GM12878 (cell line): ENCODE measurements around the gene FARS2. TPM values are rescaled to one million over a fixed set of nuclear protein-coding genes. Genes with fewer than 3 reads are reported as not detected.

Experiments used
- ATAC-seq: fragments of 200-7000 bp; cut with Tn5 transposase; 3 replicates; pipeline ENCODE4 v1.9.1; 2020; ENCODE audit warnings: mild to moderate bottlenecking, moderate library complexity
- BruUV-seq: library from RNA; stranded (reverse); fragments of 400-500 nt; replicated peaks from 2 replicates; lab custom pipeline; 2021; lab: Mats Ljungman, UMichigan
- CTCF ChIA-PET: fragments of 300-600 bp; sonication (Branson Sonifier 250); formaldehyde crosslinking; extraction: SDS; loops from one replicate; lab custom pipeline; 2021; ENCODE audit warnings: inconsistent platforms; lab: Yijun Ruan, JAX
- POLR2A ChIA-PET: fragments of 350-600 bp; formaldehyde crosslinking; extraction: SDS; loops from one replicate; lab custom pipeline; 2021; ENCODE audit warnings: inconsistent platforms; lab: Charles Lee
- RAD21 ChIA-PET: fragments of 300-600 bp; sonication (Branson Sonifier 250); formaldehyde crosslinking; loops from one replicate; lab custom pipeline; 2023; ENCODE audit warnings: antibody characterized with exemption; ENCODE audit not compliant: unreplicated experiment; lab: Charles Lee
- SMC1A ChIA-PET: fragments of 300-600 bp; sonication (Branson Sonifier 250); formaldehyde crosslinking; loops from one replicate; lab custom pipeline; 2023; ENCODE audit not compliant: unreplicated experiment, uncharacterized antibody; lab: Charles Lee
- DNase-seq: peaks from one replicate; pipeline ENCODE4 v3.0.0-alpha.2; 2011; ENCODE audit warnings: low read depth, low spot score
- FAIRE-seq: peaks from 3 replicates; lab custom pipeline; 2011; peaks lifted over from hg19 to GRCh38; lab: Jason Lieb, UNC
- H2AFZ ChIP-seq: 2 replicates; pipeline ENCODE4 v1.6.0; 2011; ENCODE audit warnings: low read depth, low read length, control low read depth; ENCODE audit not compliant: control insufficient read depth
- H3K27ac ChIP-seq: 2 replicates; pipeline ENCODE4 v1.5.1; 2011; ENCODE audit warnings: control low read depth; ENCODE audit not compliant: control insufficient read depth, insufficient read depth
- H3K27me3 ChIP-seq, 2 experiments: replicated peaks in 1 of 2; 2 replicates each; pipeline versions ENCODE4 v1.6.0 to v1.6.1; 2011; ENCODE audit warnings: low read length in 1 of 2; ENCODE audit not compliant: control insufficient read depth in 2 of 2, insufficient read depth in 2 of 2
- H3K36me3 ChIP-seq, 2 experiments: 2 replicates each; pipeline ENCODE4 v1.5.1; 2011; ENCODE audit warnings: low read length in 1 of 2; ENCODE audit not compliant: control insufficient read depth in 2 of 2, insufficient read depth in 2 of 2
- H3K4me1 ChIP-seq: 2 replicates; pipeline ENCODE4 v1.6.1; 2011; ENCODE audit warnings: mild to moderate bottlenecking, low read length, moderate library complexity, mixed read lengths; ENCODE audit not compliant: control insufficient read depth, insufficient read depth
- H3K4me2 ChIP-seq: 2 replicates; pipeline ENCODE4 v1.6.0; 2011; ENCODE audit warnings: control low read depth; ENCODE audit not compliant: control insufficient read depth, insufficient read depth
- H3K4me3 ChIP-seq: fragments of 200-600 bp; sonication (generic); 2 replicates; pipeline ENCODE4 v1.5.1; 2016
- H3K79me2 ChIP-seq: 2 replicates; pipeline ENCODE4 v1.6.0; 2011; ENCODE audit warnings: low read length; ENCODE audit not compliant: control insufficient read depth, insufficient read depth
- H3K9ac ChIP-seq: 2 replicates; pipeline ENCODE4 v1.8.0; 2011; ENCODE audit warnings: low read length, control low read depth, mixed read lengths; ENCODE audit not compliant: control insufficient read depth, insufficient read depth
- H3K9me3 ChIP-seq: replicated peaks from 3 replicates; pipeline ENCODE4 v1.5.1; 2011; ENCODE audit warnings: mild to moderate bottlenecking, low read length; ENCODE audit not compliant: control insufficient read depth, insufficient read depth
- H4K20me1 ChIP-seq: 2 replicates; pipeline ENCODE4 v1.6.0; 2011; ENCODE audit not compliant: control insufficient read depth, insufficient read depth
- KLF5 ChIP-seq: fragments of 450-650 bp; IDR thresholded peaks from 2 replicates; pipeline ENCODE4 v1.6.1; 2014; ENCODE audit warnings: mild to moderate bottlenecking; ENCODE audit not compliant: partially characterized antibody
- MEF2A ChIP-seq: IDR thresholded peaks from 2 replicates; pipeline ENCODE4 v1.6.1; 2011; ENCODE audit warnings: low read depth, mild to moderate bottlenecking, low read length, moderate library complexity; ENCODE audit not compliant: insufficient read depth
- NFYA ChIP-seq: IDR thresholded peaks from 2 replicates; pipeline ENCODE4 v1.6.1; 2011; ENCODE audit warnings: low read depth, mild to moderate bottlenecking, low read length, improper control_type of control experiment, borderline replicate concordance
- NRF1 ChIP-seq: conservative IDR thresholded peaks from 2 replicates; pipeline ENCODE4 v1.6.1; 2011; ENCODE audit warnings: mild to moderate bottlenecking, low read depth, low read length, improper control_type of control experiment
- PRDM15 ChIP-seq: fragments of 450-650 bp; formaldehyde crosslinking; IDR thresholded peaks from 2 replicates; pipeline ENCODE4 v1.4.0; 2020; ENCODE audit warnings: mild to moderate bottlenecking, moderate library complexity
- STAT3 ChIP-seq: IDR thresholded peaks from 2 replicates; pipeline ENCODE4 v1.6.1; 2011; ENCODE audit warnings: low read depth, low read length, improper control_type of control experiment
- ZBTB33 ChIP-seq: fragments of 450-650 bp; IDR thresholded peaks from 2 replicates; pipeline ENCODE4 v1.6.1; 2017; ENCODE audit warnings: mild to moderate bottlenecking
- WGBS: methylation state at CpG from one replicate; pipeline ENCODE4 v1.1.6; 2016; ENCODE audit warnings: low lambda C conversion rate; ENCODE audit not compliant: insufficient replicate concordance, insufficient coverage; ENCODE audit errors: missing lambda C conversion rate; 5-methylcytosine and 5-hydroxymethylcytosine counted together
- in situ Hi-C: fragments of 300-500 bp; cut with MboI; formaldehyde crosslinking; loops from 9 replicates; pipeline ENCODE4 v1.14.3; 2018; ENCODE audit warnings: mixed read lengths
- intact Hi-C: fragments of 100-400 bp; cut with micrococcal nuclease; formaldehyde crosslinking; loops from one replicate; pipeline ENCODE4 v1.14.2; 2022; ENCODE audit not compliant: unreplicated experiment
- polyA plus RNA-seq, 11 experiments: library from polyadenylated mRNA; depleted of rRNA in 4 of 11; unstranded in 6 of 11; stranded (reverse) in 5 of 11; fragments of >200 nt; fragmentation: Nextera tagmentation in 4 of 11; fragmentation: Illumina TruSeq in 1 of 11; extraction: Ambion mirVana in 4 of 11; extraction: Trizol in 1 of 11; gene quantifications; 1 replicate in 1 of 11; 2 replicates in 10 of 11; pipeline versions ENCODE4 v1.2.1 to v1.2.3, GENCODE V29; 2011 to 2016; ENCODE audit warnings: inconsistent platforms in 2 of 11, missing spikeins in 2 of 11, low read depth in 1 of 11
- total RNA-seq, 4 experiments: library from RNA; depleted of rRNA in 3 of 4; stranded (reverse); fragments of >200 nt in 3 of 4; fragmentation: Illumina TruSeq in 1 of 4; extraction: Trizol in 1 of 4; gene quantifications; 2 replicates each; pipeline versions ENCODE4 v1.2.1 to v1.2.3, GENCODE V29; 2013 to 2021
- TF ChIP-seq, protein P1 (sequence below): fragments of 450-650 bp; IDR thresholded peaks from 2 replicates; pipeline ENCODE4 v1.6.1; 2016; ENCODE audit warnings: mild to moderate bottlenecking
- TF ChIP-seq, protein P2 (sequence below): IDR thresholded peaks from 2 replicates; pipeline ENCODE4 v1.6.1; 2011; ENCODE audit warnings: borderline replicate concordance, low read depth, mild to moderate bottlenecking, moderate library complexity, mixed read lengths, low read length; ENCODE audit not compliant: insufficient read depth; ENCODE audit errors: extremely low read length

The FARS2 gene
- total and polyA plus RNA-seq, 10 of the 15 experiments (the other 5 are each of a cell fraction or from before 2014, with no cell fraction given) = 16.8 to 46.7 (median 25.6) TPM

GRCh38 chr6:5693225-5694145 lies 432.2 kb downstream of the FARS2 start:
- H3K27ac ChIP-seq = no peak overlapping the region
- no peak overlapping the region for H3K4me2 ChIP-seq
- H4K20me1 ChIP-seq = no peaks in the 10 kb centered on the region
- no peaks in the 10 kb centered on the region; the same call in 2 of the 3 replicates for H3K9me3 ChIP-seq
- H2AFZ ChIP-seq = no peak overlapping the region
- intact Hi-C loops (no loop called here), in situ Hi-C loops (no loop called here)
- BruUV-seq = no TSS peak
- DNase-seq (no peak), FAIRE-seq (no peak), ATAC-seq (no peak)
- H3K9ac ChIP-seq = no peak overlapping the region
- H3K4me3 ChIP-seq = no peak overlapping the region
- H3K36me3 ChIP-seq = no peaks in the 10 kb centered on the region
- CTCF ChIA-PET = no interaction called here
- POLR2A ChIA-PET = no interaction called here
- SMC1A ChIA-PET = no interaction called here
- 96% methylated on average over 13 of the region's 13 CpGs for WGBS
- no peaks in the 10 kb centered on the region for H3K27me3 ChIP-seq
- RAD21 ChIA-PET = no interaction called here
- H3K4me1 ChIP-seq = peaks cover 6% of the 10 kb centered on the region
- no peaks in the 10 kb centered on the region for H3K79me2 ChIP-seq
- TF ChIP-seq NFYA = no peak
- TF ChIP-seq KLF5 = no peak
- TF ChIP-seq, protein P1, sequence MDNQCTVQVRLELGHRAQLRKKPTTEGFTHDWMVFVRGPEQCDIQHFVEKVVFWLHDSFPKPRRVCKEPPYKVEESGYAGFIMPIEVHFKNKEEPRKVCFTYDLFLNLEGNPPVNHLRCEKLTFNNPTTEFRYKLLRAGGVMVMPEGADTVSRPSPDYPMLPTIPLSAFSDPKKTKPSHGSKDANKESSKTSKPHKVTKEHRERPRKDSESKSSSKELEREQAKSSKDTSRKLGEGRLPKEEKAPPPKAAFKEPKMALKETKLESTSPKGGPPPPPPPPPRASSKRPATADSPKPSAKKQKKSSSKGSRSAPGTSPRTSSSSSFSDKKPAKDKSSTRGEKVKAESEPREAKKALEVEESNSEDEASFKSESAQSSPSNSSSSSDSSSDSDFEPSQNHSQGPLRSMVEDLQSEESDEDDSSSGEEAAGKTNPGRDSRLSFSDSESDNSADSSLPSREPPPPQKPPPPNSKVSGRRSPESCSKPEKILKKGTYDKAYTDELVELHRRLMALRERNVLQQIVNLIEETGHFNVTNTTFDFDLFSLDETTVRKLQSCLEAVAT = no peak
- TF ChIP-seq, protein P2, sequence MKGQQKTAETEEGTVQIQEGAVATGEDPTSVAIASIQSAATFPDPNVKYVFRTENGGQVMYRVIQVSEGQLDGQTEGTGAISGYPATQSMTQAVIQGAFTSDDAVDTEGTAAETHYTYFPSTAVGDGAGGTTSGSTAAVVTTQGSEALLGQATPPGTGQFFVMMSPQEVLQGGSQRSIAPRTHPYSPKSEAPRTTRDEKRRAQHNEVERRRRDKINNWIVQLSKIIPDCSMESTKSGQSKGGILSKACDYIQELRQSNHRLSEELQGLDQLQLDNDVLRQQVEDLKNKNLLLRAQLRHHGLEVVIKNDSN = no peak
- no peak for TF ChIP-seq NRF1
- TF ChIP-seq PRDM15 (CRISPR knock-in tag) = no peak
- no peak for TF ChIP-seq ZBTB33
- TF ChIP-seq STAT3 = no peak
- TF ChIP-seq MEF2A = no peak
